Thoracic aorta (tissue), 2 donors: Measurements from ENCODE around the gene SLC4A2. TPM values are rescaled to one million over a fixed set of nuclear protein-coding genes. Genes with fewer than 3 reads are reported as not detected.

Experiments used
- ATAC-seq: fragments of 150-250 bp; one replicate; pipeline ENCODE4 v1.8.0; 2017; ENCODE audit warnings: low read depth; ENCODE audit not compliant: insufficient number of reproducible peaks, low FRiP score
- DNase-seq: peaks from one replicate; pipeline ENCODE4 v3.0.0-alpha.2; 2020; ENCODE audit warnings: low spot score
- H3K27ac ChIP-seq, 2 donors: fragments of 200-600 bp; sonication (generic); 1 replicate in 1 of 2; 2 replicates in 1 of 2; pipeline ENCODE4 v1.5.1; 2016; ENCODE audit warnings: mild to moderate bottlenecking in 2 of 2, moderate library complexity in 2 of 2
- H3K27me3 ChIP-seq: fragments of 200-600 bp; sonication (generic); replicated peaks from 2 replicates; pipeline ENCODE4 v1.6.0; 2016; ENCODE audit warnings: mild to moderate bottlenecking; ENCODE audit not compliant: insufficient read depth
- H3K36me3 ChIP-seq: fragments of 200-600 bp; sonication (generic); one replicate; pipeline ENCODE4 v1.5.1; 2016
- H3K4me1 ChIP-seq, 2 donors: fragments of 200-600 bp; sonication (generic); 1 replicate in 1 of 2; 2 replicates in 1 of 2; pipeline versions ENCODE4 v1.5.1 to v1.6.0; 2016; ENCODE audit warnings: low read depth in 2 of 2, mild to moderate bottlenecking in 1 of 2; ENCODE audit not compliant: control insufficient read depth in 1 of 2
- H3K4me3 ChIP-seq: fragments of 200-600 bp; sonication (generic); 2 replicates; pipeline ENCODE4 v1.5.1; 2016; ENCODE audit warnings: mild to moderate bottlenecking
- H3K9me3 ChIP-seq: fragments of 200-600 bp; sonication (generic); 2 replicates; pipeline ENCODE4 v1.5.1; 2016
- CTCF ChIP-seq: fragments of 200-600 bp; sonication (generic); IDR thresholded peaks from one replicate; pipeline ENCODE4 v1.5.1; 2019; ENCODE audit warnings: antibody characterized with exemption
- total RNA-seq, 2 donors: library from RNA; depleted of rRNA; stranded (reverse); fragments of >200 nt; gene quantifications; one replicate each; pipeline versions ENCODE4 v1.1.0 to v1.2.3, GENCODE V29; 2016

Gene SLC4A2
- total RNA-seq, 2 donors from 2014 or later, result 89.1 to 119 TPM

- TF ChIP-seq CTCF, result no peak
- no peak for DNase-seq
- H3K4me3 ChIP-seq, result no peak overlapping the region
- peaks cover 29% of the 10 kb centered on the region for H3K36me3 ChIP-seq
- ATAC-seq, result no peak
- H3K4me1 ChIP-seq, result peaks cover 0 to 9% of the 10 kb centered on the region in 2 donors
- no peaks in the 10 kb centered on the region for H3K9me3 ChIP-seq
- H3K27ac ChIP-seq, result no peak overlapping the region
- H3K27me3 ChIP-seq, result no peaks in the 10 kb centered on the region
Measured at GRCh38 chr7:151115836-151116418, 56.5 kb downstream of the SLC4A2 start.

GRCh38 chr7:151116603-151117440, 57.4 kb downstream of the SLC4A2 start:
- Histone ChIP-seq H3K36me3 (peaks cover 30% of the 10 kb centered on the region), H3K27ac (no peak overlapping the region), H3K9me3 (no peaks in the 10 kb centered on the region), H3K4me1 (peaks cover 0 to 5% of the 10 kb centered on the region in 2 donors), H3K4me3 (no peak overlapping the region), H3K27me3 (no peaks in the 10 kb centered on the region)
- ATAC-seq, result no peak
- TF ChIP-seq CTCF, result no peak
- no peak for DNase-seq

GRCh38 chr7:151117565-151117964, 58.2 kb downstream of the SLC4A2 start:
- DNase-seq (no peak), ATAC-seq (no peak)
- no peaks in the 10 kb centered on the region for H3K27me3 ChIP-seq
- H3K9me3 ChIP-seq, result no peaks in the 10 kb centered on the region
- H3K4me3 ChIP-seq, result no peak overlapping the region
- peaks cover 30% of the 10 kb centered on the region for H3K36me3 ChIP-seq
- H3K4me1 ChIP-seq, result peaks cover 0 to 5% of the 10 kb centered on the region in 2 donors
- no peak for TF ChIP-seq CTCF
- no peak overlapping the region for H3K27ac ChIP-seq

DNA sequence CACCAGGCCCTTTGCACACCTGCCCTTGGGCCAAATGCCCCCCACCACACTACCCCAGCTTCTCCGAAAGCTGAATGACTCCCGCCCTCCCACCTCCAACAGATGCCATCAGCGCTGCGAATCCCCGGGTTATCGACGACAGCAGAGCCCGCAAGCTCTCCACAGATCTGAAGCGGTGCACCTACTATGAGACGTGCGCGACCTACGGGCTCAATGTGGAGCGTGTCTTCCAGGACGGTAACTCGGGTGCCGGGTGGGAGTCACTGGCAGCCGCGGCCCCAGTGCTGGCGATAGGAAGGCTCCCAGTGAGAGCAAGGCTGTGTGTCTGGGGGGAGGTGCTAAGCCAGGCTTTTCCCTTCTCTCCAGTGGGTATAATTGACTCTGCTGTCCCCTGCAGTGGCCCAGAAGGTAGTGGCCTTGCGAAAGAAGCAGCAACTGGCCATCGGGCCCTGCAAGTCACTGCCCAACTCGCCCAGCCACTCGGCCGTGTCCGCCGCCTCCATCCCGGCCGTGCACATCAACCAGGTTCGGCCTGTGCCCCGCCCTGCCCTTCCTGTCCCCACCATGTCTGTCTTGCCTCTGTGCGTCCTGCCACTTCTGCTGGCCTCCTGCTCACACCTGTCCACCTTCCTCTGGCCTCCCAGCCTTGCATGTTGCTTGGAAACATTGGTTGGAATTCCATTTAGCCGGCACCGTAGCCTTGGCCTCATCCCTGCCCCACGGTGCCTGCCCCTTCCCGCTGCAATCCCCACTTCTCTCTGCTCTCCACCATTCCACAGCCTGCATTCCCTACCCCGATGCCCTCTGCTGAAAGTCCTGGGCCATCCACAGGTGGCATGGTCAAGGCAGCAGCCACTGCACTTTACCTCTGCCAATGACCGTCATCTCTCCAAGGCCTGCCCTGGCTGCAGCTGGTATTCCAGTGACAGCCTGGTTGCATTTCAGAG, 59.0 kb downstream of the SLC4A2 start:
- DNase-seq (no peak), ATAC-seq (no peak)
- Histone ChIP-seq H3K9me3 (no peaks in the 10 kb centered on the region), H3K36me3 (peaks cover 30% of the 10 kb centered on the region), H3K27me3 (no peaks in the 10 kb centered on the region), H3K4me1 (peaks cover 0 to 5% of the 10 kb centered on the region in 2 donors), H3K4me3 (no peak overlapping the region), H3K27ac (no peak overlapping the region)
- no peak for TF ChIP-seq CTCF

DNA sequence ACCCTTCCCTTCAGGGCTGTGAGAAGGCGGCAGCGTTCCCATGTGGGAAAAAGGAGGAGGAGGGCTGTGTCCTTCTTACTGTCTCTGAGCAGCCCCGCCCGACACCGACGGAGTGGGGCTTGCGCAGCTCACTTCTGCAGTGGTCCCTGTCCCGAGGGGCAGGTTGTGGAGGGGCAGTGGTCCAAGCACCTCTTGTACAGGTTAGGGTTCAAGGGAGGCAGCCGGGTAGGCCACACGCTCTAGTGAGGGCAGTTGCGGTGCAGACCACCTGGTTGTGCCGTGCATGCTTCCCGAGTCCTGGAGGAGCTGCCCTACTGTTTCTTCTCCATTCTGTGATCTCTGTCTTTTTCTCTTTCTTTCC, 59.6 kb downstream of the SLC4A2 start:
- no peak overlapping the region for H3K4me3 ChIP-seq
- H3K9me3 ChIP-seq, result no peaks in the 10 kb centered on the region
- H3K27ac ChIP-seq, result no peak overlapping the region
- H3K36me3 ChIP-seq, result peaks cover 30% of the 10 kb centered on the region
- DNase-seq (no peak), ATAC-seq (no peak)
- no peak for TF ChIP-seq CTCF
- no peaks in the 10 kb centered on the region for H3K27me3 ChIP-seq
- H3K4me1 ChIP-seq, result peaks cover 0 to 5% of the 10 kb centered on the region in 2 donors
